ENCODE data around the gene CPA5.

Gene CPA5, protein sequence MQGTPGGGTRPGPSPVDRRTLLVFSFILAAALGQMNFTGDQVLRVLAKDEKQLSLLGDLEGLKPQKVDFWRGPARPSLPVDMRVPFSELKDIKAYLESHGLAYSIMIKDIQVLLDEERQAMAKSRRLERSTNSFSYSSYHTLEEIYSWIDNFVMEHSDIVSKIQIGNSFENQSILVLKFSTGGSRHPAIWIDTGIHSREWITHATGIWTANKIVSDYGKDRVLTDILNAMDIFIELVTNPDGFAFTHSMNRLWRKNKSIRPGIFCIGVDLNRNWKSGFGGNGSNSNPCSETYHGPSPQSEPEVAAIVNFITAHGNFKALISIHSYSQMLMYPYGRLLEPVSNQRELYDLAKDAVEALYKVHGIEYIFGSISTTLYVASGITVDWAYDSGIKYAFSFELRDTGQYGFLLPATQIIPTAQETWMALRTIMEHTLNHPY

DNA sequence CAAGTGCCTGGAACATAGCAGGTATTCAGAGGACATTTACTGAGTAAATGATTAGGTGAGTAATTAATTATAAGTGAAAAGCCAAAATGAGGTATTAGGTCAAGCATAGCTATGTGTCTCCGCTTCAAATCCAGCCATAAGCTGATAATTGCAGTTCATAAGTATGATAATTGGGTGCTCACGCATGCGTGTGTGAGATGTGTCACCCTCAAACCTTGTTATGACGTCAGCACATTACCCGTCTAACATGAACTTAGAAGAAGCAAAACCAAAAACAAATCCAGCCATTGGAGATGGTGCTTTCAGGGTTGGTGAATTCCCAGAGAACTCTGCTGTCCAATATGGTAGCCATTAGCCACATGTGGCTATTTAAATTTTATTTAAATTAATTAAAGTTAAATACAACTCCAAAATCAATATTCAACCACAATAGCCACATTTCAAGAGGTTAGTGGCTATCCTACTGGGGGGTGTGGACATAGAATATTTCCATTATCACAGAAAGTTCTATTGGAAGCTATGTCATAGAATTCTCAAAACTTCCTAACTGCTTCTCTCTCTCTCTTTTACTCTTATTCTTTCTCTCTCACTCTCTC is at the start of gene CPA5:
Gene CPA5, plus strand, starts transcription at position 546 of the 596 bp plus-strand sequence. CDS start 1,670 bp downstream, outside the sequence.
- DNase-seq: no peak

DNA sequence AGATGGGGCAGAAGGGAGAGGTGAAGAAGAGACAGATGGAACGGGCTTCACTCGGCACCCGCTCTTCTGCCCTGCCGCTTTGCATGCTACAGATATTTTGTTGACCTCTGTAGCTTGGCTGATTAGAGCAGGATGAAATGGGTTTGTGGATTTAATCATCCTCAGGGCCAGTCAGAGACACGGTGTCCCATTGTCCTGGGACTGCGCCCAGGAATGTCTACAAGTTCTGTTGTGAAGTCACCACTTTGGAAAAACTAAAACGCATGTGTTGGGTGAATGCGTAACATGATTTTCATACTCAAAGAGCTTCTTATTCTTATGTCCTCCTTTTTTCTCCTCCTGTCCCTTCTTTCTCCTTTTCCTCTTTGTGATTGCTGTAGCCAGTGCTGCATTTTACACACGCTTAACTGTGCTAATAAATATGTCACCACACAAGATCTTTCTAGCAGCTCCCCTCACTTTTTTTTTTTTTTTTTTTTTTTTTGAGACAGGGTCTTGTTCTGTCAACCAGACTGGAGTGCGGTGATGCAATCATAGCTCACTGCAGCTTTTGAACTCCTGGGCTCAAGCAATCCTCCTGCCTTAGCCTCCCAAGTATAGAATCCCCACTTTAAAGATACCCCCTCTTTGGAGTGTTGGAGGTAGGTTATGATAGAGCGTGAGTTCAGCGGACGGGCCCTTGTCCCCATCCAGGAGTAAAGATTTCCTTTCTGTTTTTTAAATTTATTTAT is 48.2 kb upstream of the CPA5 start:
- peak; percentile 56 for DNase-seq

DNA sequence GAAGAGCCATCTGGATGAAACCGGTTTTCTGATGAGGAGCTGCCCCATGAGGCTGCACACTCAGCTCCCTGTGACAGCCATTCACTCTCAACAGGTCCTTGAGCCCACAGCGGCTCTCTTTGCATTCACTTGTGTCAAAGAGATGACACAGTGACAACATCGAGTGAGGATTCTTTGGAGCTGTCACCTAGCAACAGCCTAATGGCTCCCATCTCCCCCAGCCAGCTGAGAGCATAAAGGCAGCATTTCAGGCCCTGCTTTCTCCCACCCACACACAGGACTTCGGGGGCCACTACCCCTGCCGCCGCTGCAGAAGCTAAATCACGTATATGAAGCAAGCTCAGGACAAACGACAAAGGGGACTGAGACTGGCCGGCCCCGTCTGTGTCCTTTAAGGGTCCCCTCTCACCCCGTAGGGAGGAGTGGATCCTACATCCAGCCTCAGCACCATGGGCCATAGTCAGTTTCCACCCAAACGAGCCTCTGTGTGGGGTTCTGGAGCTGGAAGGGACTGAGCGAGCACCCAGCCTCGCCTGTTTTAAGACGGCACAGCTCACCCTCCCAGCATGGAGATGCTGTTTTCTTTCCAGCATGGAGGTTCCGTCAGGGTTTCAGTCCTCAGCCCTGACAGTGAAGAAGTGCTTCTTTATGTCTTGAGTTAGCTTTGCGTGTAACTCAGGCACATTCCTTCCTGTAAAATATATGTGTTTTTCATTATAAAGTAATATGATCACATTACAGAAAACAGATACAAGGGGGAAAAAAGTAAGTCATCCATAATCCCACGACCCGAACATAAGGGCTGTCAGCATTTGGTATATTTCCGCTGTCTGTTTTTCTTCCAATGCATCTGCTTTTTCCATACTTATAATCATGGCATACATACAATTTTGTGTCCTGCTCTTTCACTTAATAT is 46.7 kb upstream of the CPA5 start:
- DNase-seq: peak; percentile 84

DNA sequence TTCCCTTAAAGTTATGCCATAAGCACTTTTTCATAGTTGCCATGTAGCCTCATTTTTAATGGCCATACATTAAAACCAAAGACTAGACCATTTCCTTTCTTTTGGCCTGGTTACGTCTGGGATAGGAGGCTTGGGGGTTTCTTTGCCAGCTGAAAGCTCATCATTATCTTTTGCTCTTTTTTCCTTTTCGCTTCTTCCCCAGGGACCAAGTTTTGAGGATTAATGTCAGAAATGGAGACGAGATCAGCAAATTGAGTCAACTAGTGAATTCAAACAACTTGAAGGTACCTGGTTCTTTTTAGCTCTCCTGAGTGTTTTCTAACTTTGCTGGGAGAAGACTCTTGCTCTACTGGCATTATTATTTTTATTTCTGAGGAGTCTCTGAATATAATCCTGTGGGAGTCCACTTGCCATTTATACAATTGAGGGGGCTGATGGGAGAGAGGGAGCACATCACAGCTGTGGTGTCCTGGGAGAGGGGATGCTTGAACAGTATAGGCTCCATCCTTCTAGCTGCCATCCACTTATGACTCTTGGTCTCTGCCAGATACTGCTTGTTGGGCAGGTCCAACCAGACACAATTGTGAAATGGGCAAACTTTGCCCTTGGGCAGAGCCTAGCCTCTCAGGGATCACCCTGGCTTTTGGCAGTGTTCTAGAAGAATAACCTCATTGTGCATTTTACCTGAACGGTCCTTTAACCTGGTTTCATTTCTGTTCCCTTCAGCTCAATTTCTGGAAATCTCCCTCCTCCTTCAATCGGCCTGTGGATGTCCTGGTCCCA is 45.9 kb upstream of the CPA5 start:
- DNase-seq: no peak

- DNase-seq: peak; percentile 28
Observed at GRCh38 chr7:130299866-130300265, 44.8 kb upstream of the CPA5 start.

GRCh38 chr7:130301501-130302020 is 43.1 kb upstream of the CPA5 start:
- DNase-seq: no peak

- no peak for DNase-seq
Observed at GRCh38 chr7:130302649-130303048, 42.0 kb upstream of the CPA5 start.

- no peak for DNase-seq
Observed at GRCh38 chr7:130303127-130303526, 41.5 kb upstream of the CPA5 start.

DNA sequence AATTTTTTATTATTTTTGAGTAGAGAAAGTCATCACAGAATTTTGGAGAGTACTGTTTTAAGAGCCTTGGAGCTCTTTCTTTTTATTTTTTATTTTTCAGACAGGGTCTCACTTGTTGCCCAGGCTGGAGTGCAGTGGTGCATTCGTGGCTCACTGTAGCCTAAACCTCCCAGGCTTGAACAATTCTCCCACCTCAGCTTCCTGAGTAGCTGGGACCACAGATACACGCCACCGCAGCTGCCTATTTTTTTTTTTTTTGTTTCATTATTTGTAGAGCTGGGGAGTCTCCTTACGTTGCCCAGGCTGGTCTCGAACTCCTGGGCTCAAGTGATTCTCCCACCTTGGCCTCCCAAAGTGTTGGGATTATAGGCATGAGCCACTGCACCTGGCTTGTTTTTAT is 41.1 kb upstream of the CPA5 start:
- no peak for DNase-seq

DNA sequence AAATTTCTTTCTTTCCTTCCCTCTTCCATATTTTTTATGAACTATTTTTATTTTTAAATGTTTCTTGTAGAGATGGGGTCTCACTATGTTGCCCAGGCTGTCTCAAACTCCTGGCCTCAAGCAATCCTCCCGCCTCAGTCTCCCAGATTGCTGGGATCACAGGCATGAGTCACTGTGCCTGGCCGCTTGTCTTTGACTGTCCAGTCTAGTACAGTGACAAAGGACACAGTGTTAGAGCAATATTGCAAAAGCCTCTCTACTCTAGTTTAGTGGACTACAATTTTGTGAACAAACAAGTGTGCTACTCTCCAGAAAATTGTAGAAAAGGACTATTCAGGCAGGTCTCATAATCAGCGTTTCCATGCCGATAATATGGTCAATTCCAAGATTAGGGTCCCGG is 40.6 kb upstream of the CPA5 start:
- DNase-seq: no peak

DNA sequence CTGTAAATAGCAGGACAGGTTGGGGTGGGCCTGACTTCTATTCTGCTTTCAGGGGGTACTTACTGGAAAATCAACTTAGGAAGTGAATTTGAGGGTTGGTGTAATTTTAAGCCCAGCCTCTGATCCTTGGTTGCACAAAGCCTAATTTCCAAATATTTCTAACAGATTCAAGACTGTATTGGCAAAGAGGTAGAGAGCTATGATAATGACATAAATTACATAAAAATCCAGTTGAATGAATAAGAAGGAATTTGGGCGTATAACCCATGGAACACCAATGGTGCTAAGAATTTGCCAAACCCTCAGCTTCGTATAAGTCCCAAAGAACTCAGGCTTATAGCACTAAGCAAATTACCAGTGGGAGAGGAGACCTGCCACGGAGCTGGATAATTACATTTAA is 39.7 kb upstream of the CPA5 start:
- DNase-seq: no peak

DNA sequence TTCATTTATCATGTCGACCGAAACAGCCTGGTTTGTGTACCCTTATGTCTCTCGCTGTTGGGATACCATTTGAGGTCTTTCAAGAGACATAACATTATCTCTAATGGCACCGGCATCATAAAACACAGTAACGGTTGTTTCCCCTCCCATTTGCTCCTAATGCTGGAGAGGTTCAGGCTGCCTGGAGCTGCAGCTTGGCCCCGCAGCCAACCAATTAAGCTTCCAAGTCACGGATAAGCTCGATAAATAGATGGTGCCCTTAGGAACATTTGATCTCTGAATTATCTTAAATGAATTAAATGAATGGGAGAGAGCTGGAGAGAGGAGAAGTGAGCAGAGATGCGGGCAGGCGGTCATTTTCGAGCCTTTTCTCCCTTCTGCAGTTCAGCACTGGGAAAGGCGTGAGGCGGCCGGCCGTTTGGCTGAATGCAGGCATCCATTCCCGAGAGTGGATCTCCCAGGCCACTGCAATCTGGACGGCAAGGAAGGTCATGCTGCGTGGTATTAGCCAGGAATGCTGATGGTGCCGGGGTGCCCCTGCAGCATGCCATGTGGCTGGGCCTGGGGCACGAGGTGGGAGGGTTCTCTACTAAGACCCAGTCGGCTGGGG is 39.1 kb upstream of the CPA5 start:
- DNase-seq: no peak

DNA sequence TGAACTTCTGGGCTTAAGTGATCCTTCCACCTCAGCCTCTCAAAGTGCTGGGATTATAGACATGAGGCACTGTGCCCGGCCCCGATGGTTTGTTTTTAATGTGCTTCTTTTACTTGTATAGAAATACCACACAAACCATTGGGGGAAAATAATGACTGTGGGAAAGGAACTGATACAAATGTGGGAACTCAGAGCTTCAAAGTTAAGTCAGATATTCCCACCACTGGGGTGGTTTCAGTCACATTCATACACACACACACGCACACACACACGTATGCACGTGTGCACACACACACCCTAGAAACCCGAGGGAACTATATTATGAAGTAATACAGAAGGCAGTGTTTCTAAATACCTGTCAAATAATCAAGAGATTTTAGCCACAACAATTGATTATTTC is 34.6 kb upstream of the CPA5 start:
- DNase-seq: no peak

DNA sequence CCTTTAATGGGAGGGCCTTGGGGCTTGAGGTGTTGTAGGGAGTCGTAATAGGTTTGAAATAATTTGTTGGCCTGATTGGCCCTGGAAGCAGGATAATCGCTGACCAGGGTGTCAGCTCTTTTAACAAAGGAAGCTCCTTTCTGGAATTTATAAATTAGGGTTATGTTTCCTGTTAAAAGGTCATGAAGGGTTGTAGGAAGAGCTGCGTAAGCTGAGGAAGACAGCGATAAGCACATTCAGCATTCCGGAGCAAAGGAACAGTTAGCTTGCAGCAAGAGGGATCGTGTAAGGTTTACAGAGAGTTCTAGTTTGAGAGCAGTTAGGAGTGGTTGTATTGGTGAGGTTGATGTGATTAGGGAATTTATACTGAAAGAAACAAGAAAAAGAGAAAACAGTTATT is 30.3 kb upstream of the CPA5 start:
- no peak for DNase-seq

- no peak for DNase-seq
Observed at GRCh38 chr7:130319541-130319940, 25.1 kb upstream of the CPA5 start.

GRCh38 chr7:130321542-130322229 is 22.9 kb upstream of the CPA5 start:
- DNase-seq: peak; percentile 49

DNA sequence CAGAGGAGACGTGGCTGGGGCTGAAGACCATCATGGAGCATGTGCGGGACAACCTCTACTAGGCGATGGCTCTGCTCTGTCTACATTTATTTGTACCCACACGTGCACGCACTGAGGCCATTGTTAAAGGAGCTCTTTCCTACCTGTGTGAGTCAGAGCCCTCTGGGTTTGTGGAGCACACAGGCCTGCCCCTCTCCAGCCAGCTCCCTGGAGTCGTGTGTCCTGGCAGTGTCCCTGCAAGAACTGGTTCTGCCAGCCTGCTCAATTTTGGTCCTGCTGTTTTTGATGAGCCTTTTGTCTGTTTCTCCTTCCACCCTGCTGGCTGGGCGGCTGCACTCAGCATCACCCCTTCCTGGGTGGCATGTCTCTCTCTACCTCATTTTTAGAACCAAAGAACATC is 22.0 kb upstream of the CPA5 start:
- DNase-seq: no peak

DNA sequence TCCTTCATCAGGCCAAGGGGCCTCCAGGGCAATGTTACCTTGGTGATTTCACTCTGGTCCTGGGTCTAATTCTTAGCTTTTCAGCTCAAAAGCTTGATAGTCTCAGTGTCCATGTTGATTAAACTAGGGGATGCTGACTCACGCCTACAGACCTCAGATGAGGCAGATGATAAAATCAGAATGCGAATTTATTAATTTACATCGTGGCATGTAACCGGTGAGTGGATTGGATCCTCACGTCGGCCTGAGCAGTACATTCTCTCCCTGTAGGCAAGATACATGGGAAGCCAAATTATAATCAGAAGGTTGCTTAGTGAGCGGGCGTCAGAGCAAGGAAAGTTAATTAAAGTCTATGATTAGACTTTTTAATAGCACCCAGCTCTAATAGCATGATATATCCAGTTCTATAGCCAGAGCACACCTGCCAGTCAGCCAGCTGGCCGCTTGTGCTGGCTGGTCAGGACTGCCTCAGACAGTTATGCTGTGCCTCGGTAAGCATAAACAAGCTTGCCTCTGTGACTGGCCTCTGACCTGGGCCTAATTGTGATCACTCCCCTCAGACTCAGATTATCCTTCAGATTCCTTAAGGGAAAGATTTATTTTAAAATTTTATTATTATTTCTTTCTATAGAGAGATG is 20.2 kb upstream of the CPA5 start:
- DNase-seq: peak; percentile 18

DNA sequence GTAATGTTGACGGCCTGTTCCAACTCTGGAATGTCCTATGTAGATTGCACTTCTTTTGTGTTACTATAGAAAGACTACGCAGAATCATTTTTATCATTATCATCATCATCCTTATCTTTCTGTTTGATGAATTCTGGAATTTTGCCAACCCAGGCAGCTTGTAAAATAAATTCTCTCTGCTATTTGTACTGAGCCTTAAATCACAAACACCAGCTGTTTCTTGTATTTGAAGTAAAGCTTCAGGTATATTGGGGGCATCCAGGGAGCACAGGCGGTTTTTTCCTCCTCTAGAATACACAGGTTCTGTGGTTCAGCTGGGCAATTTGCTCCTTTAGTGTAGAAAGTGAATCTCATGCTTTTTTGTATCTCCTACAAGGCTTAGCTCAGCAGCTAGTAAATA is 14.9 kb upstream of the CPA5 start:
- DNase-seq: no peak

All from fibroblast of skin of right biceps (primary cell).